ENCODE data around the gene SPATA9. TPM values are rescaled to one million over a fixed set of nuclear protein-coding genes. Genes with fewer than 3 reads are reported as not detected.

The SPATA9 gene
- total and polyA plus RNA-seq, 2 of the 13 experiments (the other 11 are each of a cell fraction or from before 2014, with no cell fraction given), result not detected

GRCh38 chr5:95644351-95645042 is 38.3 kb downstream of the SPATA9 start (continued):
- TF ChIP-seq ZNF710 (CRISPR knock-in tag; IDR thresholded peaks at IDR 0.05; ENCODE audit: borderline replicate concordance) (peak; percentile 94), FOXP1 (IDR thresholded peaks at IDR 0.05) (no peak), FOXP1 (CRISPR knock-in tag; IDR thresholded peaks at IDR 0.05) (no peak), PREB (CRISPR knock-in tag; IDR thresholded peaks at IDR 0.05) (no peak), ZFP36 (IDR thresholded peaks at IDR 0.05; ENCODE audit: borderline replicate concordance, low read depth, low read length, partially characterized antibody) (no peak), JUNB (CRISPR knock-in tag; IDR thresholded peaks at IDR 0.05; ENCODE audit: borderline replicate concordance) (no peak), ZBTB20 (CRISPR knock-in tag; IDR thresholded peaks at IDR 0.05; ENCODE audit: borderline replicate concordance, low read depth) (no peak), ARID3A (IDR thresholded peaks at IDR 0.05; ENCODE audit: low read depth, low read length) (no peak), RXRA (CRISPR knock-in tag; IDR thresholded peaks at IDR 0.05) (no peak), FUBP1 (CRISPR knock-in tag; IDR thresholded peaks at IDR 0.05; ENCODE audit: borderline replicate concordance) (no peak)
- TF ChIP-seq, protein P1, sequence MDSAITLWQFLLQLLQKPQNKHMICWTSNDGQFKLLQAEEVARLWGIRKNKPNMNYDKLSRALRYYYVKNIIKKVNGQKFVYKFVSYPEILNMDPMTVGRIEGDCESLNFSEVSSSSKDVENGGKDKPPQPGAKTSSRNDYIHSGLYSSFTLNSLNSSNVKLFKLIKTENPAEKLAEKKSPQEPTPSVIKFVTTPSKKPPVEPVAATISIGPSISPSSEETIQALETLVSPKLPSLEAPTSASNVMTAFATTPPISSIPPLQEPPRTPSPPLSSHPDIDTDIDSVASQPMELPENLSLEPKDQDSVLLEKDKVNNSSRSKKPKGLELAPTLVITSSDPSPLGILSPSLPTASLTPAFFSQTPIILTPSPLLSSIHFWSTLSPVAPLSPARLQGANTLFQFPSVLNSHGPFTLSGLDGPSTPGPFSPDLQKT (CRISPR knock-in tag; IDR thresholded peaks at IDR 0.05; ENCODE audit: borderline replicate concordance), result no peak
- TF ChIP-seq, protein P2, sequence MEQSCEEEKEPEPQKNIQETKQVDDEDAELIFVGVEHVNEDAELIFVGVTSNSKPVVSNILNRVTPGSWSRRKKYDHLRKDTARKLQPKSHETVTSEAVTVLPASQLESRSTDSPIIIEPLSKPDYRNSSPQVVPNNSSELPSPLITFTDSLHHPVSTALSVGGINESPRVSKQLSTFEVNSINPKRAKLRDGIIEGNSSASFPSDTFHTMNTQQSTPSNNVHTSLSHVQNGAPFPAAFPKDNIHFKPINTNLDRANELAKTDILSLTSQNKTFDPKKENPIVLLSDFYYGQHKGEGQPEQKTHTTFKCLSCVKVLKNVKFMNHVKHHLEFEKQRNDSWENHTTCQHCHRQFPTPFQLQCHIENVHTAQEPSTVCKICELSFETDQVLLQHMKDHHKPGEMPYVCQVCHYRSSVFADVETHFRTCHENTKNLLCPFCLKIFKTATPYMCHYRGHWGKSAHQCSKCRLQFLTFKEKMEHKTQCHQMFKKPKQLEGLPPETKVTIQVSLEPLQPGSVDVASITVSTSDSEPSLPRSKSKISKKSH (CRISPR knock-in tag; IDR thresholded peaks at IDR 0.05; ENCODE audit: borderline replicate concordance), result no peak
